Measurements from ENCODE around the gene CYRIA.

- no peak for TF ChIP-seq CTCF (IDR thresholded peaks at IDR 0.05; ENCODE audit: poor library complexity)
- no peak for TF ChIP-seq EZH2 (IDR thresholded peaks at IDR 0.05; ENCODE audit: borderline replicate concordance)
- no peak for TF ChIP-seq EZH2phosphoT487 (IDR thresholded peaks at IDR 0.05; ENCODE audit: low read depth, severe bottlenecking, unreplicated experiment)
Measured at GRCh38 chr2:16650287-16651249, 15.1 kb downstream of the CYRIA start.
